ENCODE measurements around the gene PLEKHG5.

DNA sequence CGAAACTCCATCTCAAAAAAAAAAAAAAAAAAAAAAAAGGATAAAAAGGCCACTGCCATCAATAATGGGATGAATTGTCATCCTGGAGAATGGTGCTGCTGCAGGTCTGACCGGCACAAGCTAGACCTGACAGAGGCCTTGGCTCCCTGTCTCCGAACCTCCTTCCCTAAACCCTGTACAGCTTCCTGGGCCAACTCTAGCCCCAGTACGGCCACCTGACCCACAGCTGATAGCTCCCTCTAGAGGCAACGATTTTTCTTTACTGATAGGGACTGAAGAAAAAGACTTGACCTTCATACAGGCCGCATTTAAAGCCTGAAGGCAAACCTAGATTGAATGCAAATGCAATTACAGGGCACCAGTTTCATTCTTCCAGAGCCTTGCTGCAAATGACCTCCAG is 32.1 kb upstream of the PLEKHG5 start:
- TF ChIP-seq, protein P1, sequence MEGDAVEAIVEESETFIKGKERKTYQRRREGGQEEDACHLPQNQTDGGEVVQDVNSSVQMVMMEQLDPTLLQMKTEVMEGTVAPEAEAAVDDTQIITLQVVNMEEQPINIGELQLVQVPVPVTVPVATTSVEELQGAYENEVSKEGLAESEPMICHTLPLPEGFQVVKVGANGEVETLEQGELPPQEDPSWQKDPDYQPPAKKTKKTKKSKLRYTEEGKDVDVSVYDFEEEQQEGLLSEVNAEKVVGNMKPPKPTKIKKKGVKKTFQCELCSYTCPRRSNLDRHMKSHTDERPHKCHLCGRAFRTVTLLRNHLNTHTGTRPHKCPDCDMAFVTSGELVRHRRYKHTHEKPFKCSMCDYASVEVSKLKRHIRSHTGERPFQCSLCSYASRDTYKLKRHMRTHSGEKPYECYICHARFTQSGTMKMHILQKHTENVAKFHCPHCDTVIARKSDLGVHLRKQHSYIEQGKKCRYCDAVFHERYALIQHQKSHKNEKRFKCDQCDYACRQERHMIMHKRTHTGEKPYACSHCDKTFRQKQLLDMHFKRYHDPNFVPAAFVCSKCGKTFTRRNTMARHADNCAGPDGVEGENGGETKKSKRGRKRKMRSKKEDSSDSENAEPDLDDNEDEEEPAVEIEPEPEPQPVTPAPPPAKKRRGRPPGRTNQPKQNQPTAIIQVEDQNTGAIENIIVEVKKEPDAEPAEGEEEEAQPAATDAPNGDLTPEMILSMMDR (IDR thresholded peaks at IDR 0.05 in 8 of 11, conservative IDR thresholded peaks at IDR 0.05 in 3 of 11): peak in 8 of 11 experiments; percentile 6 to 56 (median 39)
- no peak for TF ChIP-seq POLR2A (IDR thresholded peaks at IDR 0.05)
- TF ChIP-seq POLR2AphosphoS5 (IDR thresholded peaks at IDR 0.05): no peak

Measured in spleen (tissue), 7 donors.